Smooth muscle cell (in vitro differentiated cells): ENCODE measurements around the gene ITGB1BP1. TPM values are rescaled to one million over a fixed set of nuclear protein-coding genes. Genes with fewer than 3 reads are reported as not detected.

Experiments
- DNase-seq: peaks from one replicate; lab custom pipeline; 2025; ENCODE audit not compliant: unreplicated experiment; lab: John Stamatoyannopoulos, UW
- H2AFZ ChIP-seq: fragments of 200-600 bp; sonication (generic); 2 replicates; pipeline ENCODE4 v1.6.0; 2016; ENCODE audit warnings: antibody characterized with exemption, low read depth, mild to moderate bottlenecking
- H3F3A ChIP-seq: fragments of 200-600 bp; sonication (generic); 2 replicates; pipeline ENCODE4 v1.6.0; 2017; ENCODE audit warnings: antibody characterized with exemption, low read depth
- H3K27ac ChIP-seq: fragments of 200-600 bp; sonication (generic); 2 replicates; pipeline ENCODE4 v1.5.1; 2016; ENCODE audit warnings: low read depth, mild to moderate bottlenecking
- H3K27me3 ChIP-seq: fragments of 200-600 bp; sonication (generic); 2 replicates; pipeline ENCODE4 v1.6.1; 2016; ENCODE audit warnings: low read depth, mild to moderate bottlenecking
- H3K36me3 ChIP-seq: fragments of 200-600 bp; sonication (generic); 2 replicates; pipeline ENCODE4 v1.5.1; 2016; ENCODE audit warnings: low read depth
- H3K4me1 ChIP-seq: fragments of 200-600 bp; sonication (generic); 2 replicates; pipeline ENCODE4 v1.5.1; 2016; ENCODE audit warnings: low read depth
- H3K4me2 ChIP-seq: fragments of 200-600 bp; sonication (generic); 2 replicates; pipeline ENCODE4 v1.6.0; 2016; ENCODE audit warnings: mild to moderate bottlenecking
- H3K4me3 ChIP-seq: fragments of 200-600 bp; sonication (generic); 2 replicates; pipeline ENCODE4 v1.5.1; 2016; ENCODE audit warnings: mild to moderate bottlenecking
- H3K79me2 ChIP-seq: fragments of 200-600 bp; sonication (generic); 2 replicates; pipeline ENCODE4 v1.6.0; 2016; ENCODE audit warnings: low read depth, mild to moderate bottlenecking
- H3K9ac ChIP-seq: fragments of 200-600 bp; sonication (generic); 2 replicates; pipeline ENCODE4 v1.6.0; 2016; ENCODE audit warnings: low read depth
- H3K9me3 ChIP-seq: fragments of 200-600 bp; sonication (generic); replicated peaks from 2 replicates; pipeline ENCODE4 v1.5.1; 2016; ENCODE audit warnings: low read depth
- H4K20me1 ChIP-seq: fragments of 200-600 bp; sonication (generic); 2 replicates; pipeline ENCODE4 v1.6.0; 2016; ENCODE audit warnings: low read depth
- CTCF ChIP-seq: fragments of 200-600 bp; sonication (generic); IDR thresholded peaks from 2 replicates; pipeline ENCODE4 v1.5.1; 2017; ENCODE audit warnings: borderline replicate concordance, mild to moderate bottlenecking, antibody characterized with exemption; ENCODE audit not compliant: insufficient read depth, poor library complexity, severe bottlenecking
- WGBS: methylation state at CpG from one replicate; pipeline ENCODE4 v1.1.7; 2016; ENCODE audit warnings: low lambda C conversion rate; 5-methylcytosine and 5-hydroxymethylcytosine counted together
- polyA plus RNA-seq: library from polyadenylated mRNA; unstranded; fragments of >200 nt; fragmentation: Nextera tagmentation; extraction: Ambion mirVana; gene quantifications from 2 replicates; pipeline ENCODE4 v1.2.1, GENCODE V29; 2016
- total RNA-seq: library from RNA; depleted of rRNA; stranded (reverse); fragments of >200 nt; gene quantifications from 2 replicates; pipeline ENCODE4 v1.2.3, GENCODE V29; 2014

The ITGB1BP1 gene
- total and polyA plus RNA-seq, 2 experiments from 2014 or later: 53.9 to 138 TPM

DNA sequence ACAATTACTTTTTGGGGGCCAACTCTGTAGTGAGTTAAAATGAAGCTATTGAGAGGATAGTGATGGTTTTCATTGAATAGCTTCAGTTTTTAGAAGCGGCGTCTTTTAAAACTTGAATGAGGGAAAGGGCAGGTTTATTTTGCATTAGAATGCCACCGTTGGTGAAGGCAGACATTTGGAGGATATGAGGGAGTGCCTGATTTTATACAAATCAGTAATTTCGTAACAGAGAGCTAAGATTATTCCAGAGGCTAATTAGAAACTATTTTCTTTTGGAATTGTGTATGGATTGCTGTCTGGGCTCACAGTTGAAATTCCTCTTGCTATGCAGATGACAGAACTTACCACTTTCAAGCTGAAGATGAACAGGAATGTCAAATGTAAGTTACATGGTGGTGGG lies 67.6 kb downstream of the ITGB1BP1 start:
- no peaks in the 10 kb centered on the region for H3K79me2 ChIP-seq
- H3K4me3 ChIP-seq: no peak overlapping the region
- TF ChIP-seq CTCF: no peak
- H3F3A ChIP-seq: no peaks in the 10 kb centered on the region
- H4K20me1 ChIP-seq: no peaks in the 10 kb centered on the region
- WGBS: 77% methylated on average over 4 of the region's 4 CpGs
- H3K27me3 ChIP-seq: no peaks in the 10 kb centered on the region
- H3K9me3 ChIP-seq: no peaks in the 10 kb centered on the region
- H2AFZ ChIP-seq: no peak overlapping the region
- no peak for DNase-seq
- H3K27ac ChIP-seq: no peak overlapping the region
- no peak overlapping the region for H3K9ac ChIP-seq
- H3K4me2 ChIP-seq: no peak overlapping the region
- no peaks in the 10 kb centered on the region for H3K4me1 ChIP-seq
- H3K36me3 ChIP-seq: peaks cover 11% of the 10 kb centered on the region

- no peak overlapping the region for H3K4me2 ChIP-seq
- DNase-seq: no peak
- H3K27ac ChIP-seq: no peak overlapping the region
- H3K4me3 ChIP-seq: no peak overlapping the region
- H3K27me3 ChIP-seq: no peaks in the 10 kb centered on the region
- H3K4me1 ChIP-seq: no peaks in the 10 kb centered on the region
- no peaks in the 10 kb centered on the region for H4K20me1 ChIP-seq
- H3F3A ChIP-seq: no peaks in the 10 kb centered on the region
- no peak overlapping the region for H3K9ac ChIP-seq
- H3K9me3 ChIP-seq: no peaks in the 10 kb centered on the region
- H2AFZ ChIP-seq: no peak overlapping the region
- H3K36me3 ChIP-seq: peaks cover 11% of the 10 kb centered on the region
- TF ChIP-seq CTCF: no peak
- WGBS: 93% methylated on average over 3 of the region's 3 CpGs
- no peaks in the 10 kb centered on the region for H3K79me2 ChIP-seq
These were observed 68.1 kb downstream of the ITGB1BP1 start for GRCh38 chr2:9355270-9355669.

- H3K36me3 ChIP-seq: peaks cover 11% of the 10 kb centered on the region
- H3K79me2 ChIP-seq: no peaks in the 10 kb centered on the region
- H3K4me3 ChIP-seq: no peak overlapping the region
- DNase-seq: no peak
- no peak overlapping the region for H3K9ac ChIP-seq
- no peak overlapping the region for H2AFZ ChIP-seq
- H3K9me3 ChIP-seq: no peaks in the 10 kb centered on the region
- H3K27me3 ChIP-seq: no peaks in the 10 kb centered on the region
- H4K20me1 ChIP-seq: no peaks in the 10 kb centered on the region
- H3K27ac ChIP-seq: no peak overlapping the region
- WGBS: 95% methylated on average over 12 of the region's 12 CpGs
- H3F3A ChIP-seq: no peaks in the 10 kb centered on the region
- H3K4me1 ChIP-seq: no peaks in the 10 kb centered on the region
- TF ChIP-seq CTCF: no peak
- no peak overlapping the region for H3K4me2 ChIP-seq
These were observed 69.0 kb downstream of the ITGB1BP1 start for GRCh38 chr2:9354318-9354717.

Other genes starting within 250 kb of the ITGB1BP1 start
- gene ASAP2, start 216.7 kb downstream of the ITGB1BP1 start, total RNA-seq: 23.1 and 24.1 TPM in 2 replicates
- 8.8 and 14.4 TPM in 2 replicates for gene ASAP2, start 216.7 kb downstream of the ITGB1BP1 start, polyA plus RNA-seq
- 42.7 and 52.6 TPM in 2 replicates for gene CPSF3, start 126 bp upstream of the ITGB1BP1 start, total RNA-seq
- 30.1 and 30.3 TPM in 2 replicates for gene CPSF3, start 126 bp upstream of the ITGB1BP1 start, polyA plus RNA-seq
- gene IAH1, start 51.0 kb upstream of the ITGB1BP1 start, total RNA-seq: 40.8 and 61.5 TPM in 2 replicates
- 73.7 and 90.8 TPM in 2 replicates for gene IAH1, start 51.0 kb upstream of the ITGB1BP1 start, polyA plus RNA-seq
- 18.3 and 21.4 TPM in 2 replicates for gene ADAM17, start 132.3 kb upstream of the ITGB1BP1 start, total RNA-seq
- 8.9 and 17.6 TPM in 2 replicates for gene ADAM17, start 132.3 kb upstream of the ITGB1BP1 start, polyA plus RNA-seq
- gene YWHAQ, start 207.5 kb upstream of the ITGB1BP1 start, total RNA-seq: 376 and 417 TPM in 2 replicates
- 300 and 324 TPM in 2 replicates for gene YWHAQ, start 207.5 kb upstream of the ITGB1BP1 start, polyA plus RNA-seq